K562 (cell line): ENCODE data around the gene ISOC1. TPM values are rescaled to one million over a fixed set of nuclear protein-coding genes. Genes with fewer than 3 reads are reported as not detected.

Source experiments
- ATAC-seq: fragments of 200-7000 bp; cut with Tn5 transposase; 3 replicates; pipeline ENCODE4 v1.9.1; 2020; ENCODE audit warnings: moderate library complexity
- BruUV-seq: library from RNA; stranded (reverse); fragments of 400-500 nt; replicated peaks from 2 replicates; lab custom pipeline; 2021; lab: Mats Ljungman, UMichigan
- CTCF ChIA-PET: fragments of 300-600 bp; formaldehyde crosslinking; extraction: SDS; loops from one replicate; lab custom pipeline; 2021; ENCODE audit warnings: low intra/inter-chr PET ratio; lab: Yijun Ruan, JAX
- POLR2A ChIA-PET: fragments of 300-600, 350-650 bp; sonication (Branson Sonifier 250); formaldehyde crosslinking; extraction: SDS; loops from one replicate; lab custom pipeline; 2021; ENCODE audit warnings: antibody characterized with exemption, inconsistent platforms; lab: Yijun Ruan, JAX
- DNase-seq, 4 experiments: peaks; one replicate each; pipeline versions ENCODE4 v3.0.0 to v3.0.0-alpha.2; 2011 to 2018; ENCODE audit warnings: low spot score in 3 of 4, mixed read lengths in 3 of 4; ENCODE audit errors: extremely low read depth in 1 of 4
- FAIRE-seq: peaks from 2 replicates; lab custom pipeline; 2011; peaks lifted over from hg19 to GRCh38; lab: Jason Lieb, UNC
- H2AFZ ChIP-seq: 2 replicates; pipeline ENCODE4 v1.6.0; 2011; ENCODE audit warnings: low read depth, low read length, control low read depth, inconsistent platforms
- H3K27ac ChIP-seq: fragments of 200-600 bp; 3 replicates; pipeline ENCODE4 v1.8.0; 2011; ENCODE audit warnings: low read depth, mild to moderate bottlenecking, control low read depth, inconsistent platforms, low read length, moderate library complexity, mixed read lengths; ENCODE audit errors: extremely low read depth
- H3K27me3 ChIP-seq, 2 experiments: fragments of 300-600 bp in 1 of 2; 2 replicates in 1 of 2; 3 replicates in 1 of 2; pipeline versions ENCODE4 v1.6.0 to v1.8.0; 2011; ENCODE audit warnings: inconsistent platforms in 2 of 2, low read length in 2 of 2, mild to moderate bottlenecking in 1 of 2, mixed read lengths in 1 of 2, moderate library complexity in 1 of 2; ENCODE audit not compliant: control insufficient read depth in 2 of 2, insufficient read depth in 2 of 2
- H3K36me3 ChIP-seq: fragments of 300-600 bp; 3 replicates; pipeline ENCODE4 v1.8.0; 2011; ENCODE audit warnings: mild to moderate bottlenecking, low read length, inconsistent platforms; ENCODE audit not compliant: control insufficient read depth, insufficient read depth
- H3K4me1 ChIP-seq, 2 experiments: fragments of 200-600 bp in 1 of 2; replicated peaks in 1 of 2; 2 replicates in 1 of 2; 3 replicates in 1 of 2; pipeline versions ENCODE4 v1.5.1 to v1.8.0; 2011; ENCODE audit warnings: inconsistent platforms in 2 of 2, low read length in 2 of 2, mild to moderate bottlenecking in 1 of 2, mixed read lengths in 1 of 2, moderate library complexity in 1 of 2; ENCODE audit not compliant: control insufficient read depth in 2 of 2, insufficient read depth in 2 of 2
- H3K4me2 ChIP-seq: 2 replicates; pipeline ENCODE4 v1.6.1; 2011; ENCODE audit warnings: low read length, control low read depth, inconsistent platforms, mixed read lengths; ENCODE audit not compliant: insufficient read depth
- H3K4me3 ChIP-seq: fragments of 200-600 bp; sonication (generic), shearing (Covaris generic); 2 replicates; pipeline ENCODE4 v1.5.1; 2016; ENCODE audit warnings: control low read depth, inconsistent platforms
- H3K79me2 ChIP-seq: fragments of 200-600 bp; 3 replicates; pipeline ENCODE4 v1.8.0; 2011; ENCODE audit warnings: low read length, inconsistent platforms; ENCODE audit not compliant: control insufficient read depth, insufficient read depth
- H3K9ac ChIP-seq, 2 experiments: 2 replicates each; pipeline versions ENCODE4 v1.6.0 to v1.6.1; 2011; ENCODE audit warnings: low read depth in 2 of 2, low read length in 2 of 2, control low read depth in 1 of 2, inconsistent platforms in 1 of 2, mild to moderate bottlenecking in 1 of 2, mixed read lengths in 1 of 2; ENCODE audit not compliant: insufficient read depth in 1 of 2
- H3K9me1 ChIP-seq: one replicate; pipeline ENCODE4 v1.6.0; 2011; ENCODE audit warnings: inconsistent platforms, mild to moderate bottlenecking, low read length, moderate library complexity; ENCODE audit not compliant: control insufficient read depth, insufficient read depth
- H3K9me3 ChIP-seq: replicated peaks from 2 replicates; pipeline ENCODE4 v1.5.1; 2011; ENCODE audit warnings: low read depth, low read length, inconsistent platforms; ENCODE audit not compliant: control insufficient read depth, insufficient read depth
- H4K20me1 ChIP-seq: replicated peaks from 2 replicates; pipeline ENCODE4 v1.6.1; 2011; ENCODE audit warnings: low read length, inconsistent platforms, mixed read lengths; ENCODE audit not compliant: control insufficient read depth, insufficient read depth
- E2F1 ChIP-seq: sonication (generic); formaldehyde crosslinking; IDR thresholded peaks from 2 replicates; pipeline ENCODE4 v1.8.1; 2023; ENCODE audit warnings: mild to moderate bottlenecking, missing genetic modification reagents, moderate library complexity
- ELF1 ChIP-seq: fragments of 200-800 bp; sonication (Bioruptor generic); IDR thresholded peaks from 2 replicates; pipeline ENCODE4 v1.6.1; 2016; ENCODE audit warnings: missing genetic modification characterization, missing compliant biosample characterization
- KLF6 ChIP-seq: fragments of 250-450 bp; sonication (Bioruptor Pico); IDR thresholded peaks from 2 replicates; pipeline ENCODE4 v1.4.0; 2020; ENCODE audit warnings: mild to moderate bottlenecking, moderate library complexity, borderline replicate concordance
- MEF2D ChIP-seq: conservative IDR thresholded peaks from 2 replicates; pipeline ENCODE4 v1.6.1; 2016; ENCODE audit warnings: low read depth, missing genetic modification characterization, missing compliant biosample characterization
- MTF1 ChIP-seq: fragments of 250-450 bp; sonication (Bioruptor Pico); IDR thresholded peaks from 2 replicates; pipeline ENCODE4 v1.9.0; 2021; ENCODE audit warnings: moderate library complexity, mild to moderate bottlenecking, inconsistent platforms, borderline replicate concordance
- MYC ChIP-seq, 2 experiments: fragments of 250-450 bp in 1 of 2; sonication (Bioruptor Pico) in 1 of 2; IDR thresholded peaks; 2 replicates each; pipeline versions ENCODE4 v1.5.1 to v1.6.1; 2012 to 2021; ENCODE audit warnings: low read depth in 2 of 2, borderline replicate concordance in 1 of 2, improper control_type of control experiment in 1 of 2, low read length in 1 of 2, mild to moderate bottlenecking in 1 of 2, moderate library complexity in 1 of 2
- NEUROD1 ChIP-seq: fragments of 150-350 bp; IDR thresholded peaks from 2 replicates; pipeline ENCODE4 v1.6.1; 2014; ENCODE audit warnings: borderline replicate concordance, low read length, low read depth; ENCODE audit not compliant: partially characterized antibody
- POLR2H ChIP-seq: IDR thresholded peaks from 2 replicates; pipeline ENCODE4 v1.6.1; 2016; ENCODE audit warnings: missing genetic modification characterization, low read depth, mild to moderate bottlenecking, control low read depth, missing compliant biosample characterization, moderate library complexity
- PRPF4 ChIP-seq: fragments of 200-400 bp; formaldehyde crosslinking; IDR thresholded peaks from one replicate; pipeline ENCODE4 v1.6.1; 2017; ENCODE audit warnings: low read length, low read depth, mild to moderate bottlenecking; ENCODE audit not compliant: insufficient read depth, poor library complexity, severe bottlenecking
- RNF2 ChIP-seq: sonication (generic); IDR thresholded peaks from 2 replicates; pipeline ENCODE4 v1.6.1; 2016
- SIN3A ChIP-seq, 2 experiments: fragments of 150-350 bp in 1 of 2; IDR thresholded peaks; 2 replicates each; pipeline ENCODE4 v1.6.1; 2011 to 2016; ENCODE audit warnings: borderline replicate concordance in 2 of 2, low read depth in 2 of 2, low read length in 2 of 2, mild to moderate bottlenecking in 2 of 2, moderate library complexity in 2 of 2; ENCODE audit not compliant: control insufficient read depth in 1 of 2
- TFAP4 ChIP-seq: sonication (generic); formaldehyde crosslinking; IDR thresholded peaks from 2 replicates; pipeline ENCODE4 v1.8.0; 2022; ENCODE audit warnings: missing genetic modification reagents, mild to moderate bottlenecking, moderate library complexity, borderline replicate concordance
- U2AF2 ChIP-seq: fragments of 200-400 bp; formaldehyde crosslinking; optimal IDR thresholded peaks from 2 replicates; pipeline ENCODE3; 2017; ENCODE audit warnings: low read depth, mild to moderate bottlenecking, low read length
- ZNF282 ChIP-seq: sonication (generic); formaldehyde crosslinking; IDR thresholded peaks from 2 replicates; pipeline ENCODE4 v1.8.1; 2023; ENCODE audit warnings: missing genetic modification reagents
- ZNF444 ChIP-seq: fragments of 250-450 bp; sonication (Bioruptor Pico); IDR thresholded peaks from 2 replicates; pipeline ENCODE4 v1.4.0; 2020; ENCODE audit warnings: mild to moderate bottlenecking, moderate library complexity
- WGBS: fragments of 100-300 bp; shearing (Covaris generic); methylation state at CpG from one replicate; pipeline ENCODE4 v1.1.6; 2016; ENCODE audit warnings: low coverage, mixed read lengths; ENCODE audit not compliant: insufficient coverage; ENCODE audit errors: missing lambda C conversion rate; 5-methylcytosine and 5-hydroxymethylcytosine counted together
- in situ Hi-C: fragments of 300-500 bp; cut with MboI; formaldehyde crosslinking; loops from 4 replicates; pipeline ENCODE4 v1.15.0; 2018; ENCODE audit warnings: inconsistent platforms, mixed read lengths
- intact Hi-C: fragments of 100-400 bp; cut with micrococcal nuclease; formaldehyde crosslinking; loops from 2 replicates; pipeline ENCODE4 v1.14.2; 2022
- polyA plus RNA-seq, 8 experiments: library from polyadenylated mRNA; depleted of rRNA in 4 of 8; stranded (reverse) in 5 of 8; unstranded in 3 of 8; fragments of >200 nt; fragmentation: Nextera tagmentation in 2 of 8; fragmentation: Illumina TruSeq in 1 of 8; extraction: Ambion mirVana in 2 of 8; extraction: Trizol in 1 of 8; gene quantifications; 2 replicates each; pipeline versions ENCODE4 v1.2.1 to v1.2.3, GENCODE V29; 2011 to 2014; ENCODE audit warnings: inconsistent platforms in 1 of 8, missing spikeins in 1 of 8
- total RNA-seq, 7 experiments: library from RNA; depleted of rRNA in 6 of 7; stranded (reverse); fragments of >200 nt in 6 of 7; fragmentation: Illumina TruSeq in 2 of 7; extraction: Trizol in 2 of 7; gene quantifications; 2 replicates each; pipeline versions ENCODE4 v1.2.1 to v1.2.3, GENCODE V29; 2011 to 2021; ENCODE audit warnings: low replicate concordance in 1 of 7
- TF ChIP-seq, protein P1 (sequence below): fragments of 250-450 bp; sonication (Bioruptor Pico); IDR thresholded peaks from 2 replicates; pipeline ENCODE4 v1.8.0; 2021; ENCODE audit warnings: borderline replicate concordance, mild to moderate bottlenecking, moderate library complexity; ENCODE audit not compliant: poor library complexity, severe bottlenecking

Gene ISOC1
- total and polyA plus RNA-seq, 9 of the 15 experiments (the other 6 are each of a cell fraction or from before 2014, with no cell fraction given) = 14.0 to 67.9 (median 51.3) TPM

DNA sequence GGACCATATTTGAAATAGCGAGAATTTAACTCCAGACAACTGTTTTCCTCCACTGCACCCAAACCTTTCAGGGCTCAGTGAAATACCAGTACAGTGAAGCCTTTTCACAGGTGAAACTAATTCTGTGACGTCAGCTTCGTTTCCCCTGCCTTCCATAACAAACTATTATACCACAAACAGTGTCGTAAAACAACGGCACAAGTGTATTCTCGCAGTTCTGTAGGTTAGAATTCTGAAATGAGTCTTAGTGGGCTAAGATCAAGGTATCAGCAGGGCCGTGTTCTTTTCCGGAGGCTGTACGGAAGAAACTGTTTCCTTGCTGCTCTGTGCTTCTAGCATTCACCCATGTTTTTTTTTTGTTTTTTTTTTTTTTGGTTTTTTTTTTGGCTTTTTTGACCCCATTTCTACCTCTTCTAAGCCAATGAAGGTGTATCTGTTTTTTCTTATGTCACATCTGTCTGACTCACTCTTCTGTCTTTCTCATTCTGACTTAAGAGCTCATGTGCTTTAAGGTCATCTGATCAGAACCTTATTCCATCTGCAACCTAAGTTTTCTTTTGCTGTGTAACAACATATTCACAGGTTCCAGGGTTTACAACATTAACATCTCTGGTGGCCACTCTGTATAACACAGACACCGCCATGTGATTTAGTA is 20.1 kb downstream of the ISOC1 start:
- TF ChIP-seq U2AF2 (no peak), ZNF444 (CRISPR knock-in tag) (no peak), MTF1 (CRISPR knock-in tag) (no peak), RNF2 (no peak), E2F1 (no peak), PRPF4 (no peak), SIN3A (IDR thresholded peaks at IDR 0.05; ENCODE audit: borderline replicate concordance in 2 of 2, control insufficient read depth in 1 of 2, low read depth in 2 of 2, low read length in 2 of 2) (no peak), KLF6 (CRISPR knock-in tag) (no peak), MYC (IDR thresholded peaks at IDR 0.05; ENCODE audit: low read depth, low read length) (no peak), MYC (CRISPR knock-in tag; IDR thresholded peaks at IDR 0.05; ENCODE audit: borderline replicate concordance, low read depth) (no peak), TFAP4 (CRISPR knock-in tag) (no peak), ELF1 (tag) (no peak), POLR2H (tag) (no peak), ZNF282 (CRISPR knock-in tag) (no peak), NEUROD1 (no peak), MEF2D (tag) (no peak)
- TF ChIP-seq, protein P1, sequence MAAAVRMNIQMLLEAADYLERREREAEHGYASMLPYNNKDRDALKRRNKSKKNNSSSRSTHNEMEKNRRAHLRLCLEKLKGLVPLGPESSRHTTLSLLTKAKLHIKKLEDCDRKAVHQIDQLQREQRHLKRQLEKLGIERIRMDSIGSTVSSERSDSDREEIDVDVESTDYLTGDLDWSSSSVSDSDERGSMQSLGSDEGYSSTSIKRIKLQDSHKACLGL = no peak
- intact Hi-C loops = no loop called here
- in situ Hi-C loops = no loop called here
- Histone ChIP-seq H2AFZ (no peak overlapping the region), H3K9me1 (no peaks in the 10 kb centered on the region), H3K9ac (no peak overlapping the region), H3K9me3 (no peaks in the 10 kb centered on the region), H3K4me1 (peaks cover 0 to 4% of the 10 kb centered on the region in 2 experiments; a peak in 2 of 5 replicates), H4K20me1 (no peaks in the 10 kb centered on the region), H3K27ac (no peak overlapping the region), H3K4me2 (no peak overlapping the region), H3K36me3 (peaks cover 24% of the 10 kb centered on the region; the same call in 2 of the 3 replicates), H3K27me3 (no peaks in the 10 kb centered on the region), H3K4me3 (no peak overlapping the region), H3K79me2 (no peaks in the 10 kb centered on the region)
- no peak for ATAC-seq
- ChIA-PET POLR2A (no interaction called here), CTCF (no interaction called here)
- FAIRE-seq = no peak
- no peak for DNase-seq
- BruUV-seq = no TSS peak
- WGBS = 89% methylated on average over 10 of the region's 10 CpGs
